Esophagus muscularis mucosa (tissue), 3 donors: Measurements from ENCODE around the gene CDK5RAP2.

Experiments
- CTCF ChIP-seq, 3 experiments: fragments of 200-600 bp in 2 of 3; fragments of 450-650 bp in 1 of 3; sonication (generic) in 2 of 3; IDR thresholded peaks; one replicate each; pipeline ENCODE4 v1.5.1; 2017 to 2019; ENCODE audit warnings: antibody characterized with exemption in 3 of 3, mild to moderate bottlenecking in 2 of 3, moderate library complexity in 1 of 3
- EP300 ChIP-seq: sonication (generic); formaldehyde crosslinking; IDR thresholded peaks from one replicate; pipeline ENCODE4 v1.6.1; 2017; ENCODE audit warnings: antibody characterized with exemption

- TF ChIP-seq EP300 (no peak), CTCF (IDR thresholded peaks at IDR 0.05) (no peak)
Observed at GRCh38 chr9:120464176-120464886, 115.6 kb downstream of the CDK5RAP2 start.
